HepG2 (cell line): ENCODE results near the gene RHBDD2. TPM values are rescaled to one million over a fixed set of nuclear protein-coding genes. Genes with fewer than 3 reads are reported as not detected.

Experiments
- ATM ChIP-seq: fragments of 450-650 bp; IDR thresholded peaks from 2 replicates; pipeline ENCODE4 v1.7.1; 2017; ENCODE audit warnings: mild to moderate bottlenecking, borderline replicate concordance
- CSRNP1 ChIP-seq: sonication (generic); formaldehyde crosslinking; IDR thresholded peaks from 2 replicates; pipeline ENCODE4 v1.8.1; 2023; ENCODE audit warnings: mild to moderate bottlenecking, missing genetic modification reagents
- DR1 ChIP-seq: sonication (generic); formaldehyde crosslinking; IDR thresholded peaks from 2 replicates; pipeline ENCODE4 v1.8.0; 2021; ENCODE audit warnings: mild to moderate bottlenecking, missing genetic modification reagents, inconsistent platforms
- EZH2 ChIP-seq: conservative IDR thresholded peaks from 2 replicates; pipeline ENCODE4 v1.6.1; 2012; ENCODE audit warnings: mild to moderate bottlenecking, low read depth, low read length, moderate library complexity
- HOXA5 ChIP-seq: sonication (generic); formaldehyde crosslinking; IDR thresholded peaks from 2 replicates; pipeline ENCODE4 v1.4.0; 2020; ENCODE audit warnings: missing genetic modification reagents
- MEIS1 ChIP-seq: sonication (generic); formaldehyde crosslinking; IDR thresholded peaks from 2 replicates; pipeline ENCODE4 v1.9.0; 2021; ENCODE audit warnings: mild to moderate bottlenecking, missing genetic modification reagents, moderate library complexity, borderline replicate concordance
- STAT6 ChIP-seq: sonication (generic); formaldehyde crosslinking; IDR thresholded peaks from 2 replicates; pipeline ENCODE4 v1.4.0; 2020; ENCODE audit warnings: missing genetic modification reagents, mild to moderate bottlenecking, borderline replicate concordance
- ZBTB39 ChIP-seq: sonication (generic); formaldehyde crosslinking; IDR thresholded peaks from 2 replicates; pipeline ENCODE4 v1.5.0; 2020; ENCODE audit warnings: missing genetic modification reagents
- ZBTB42 ChIP-seq: sonication (generic); formaldehyde crosslinking; IDR thresholded peaks from 2 replicates; pipeline ENCODE4 v1.5.0; 2020; ENCODE audit warnings: mild to moderate bottlenecking, missing genetic modification reagents
- ZBTB7A ChIP-seq: sonication (generic); formaldehyde crosslinking; IDR thresholded peaks from 2 replicates; pipeline ENCODE4 v1.8.0; 2022; ENCODE audit warnings: mild to moderate bottlenecking, missing genetic modification reagents
- ZMAT3 ChIP-seq: sonication (generic); formaldehyde crosslinking; conservative IDR thresholded peaks from 2 replicates; pipeline ENCODE4 v1.7.0; 2021; ENCODE audit warnings: missing genetic modification reagents
- ZNF503 ChIP-seq: sonication (generic); formaldehyde crosslinking; IDR thresholded peaks from 2 replicates; pipeline ENCODE4 v1.4.0; 2020; ENCODE audit warnings: missing genetic modification reagents
- ZNF709 ChIP-seq: sonication (generic); formaldehyde crosslinking; IDR thresholded peaks from 2 replicates; pipeline ENCODE4 v1.5.0; 2020; ENCODE audit warnings: mild to moderate bottlenecking, missing genetic modification reagents
- ZNF720 ChIP-seq: sonication (generic); formaldehyde crosslinking; IDR thresholded peaks from 2 replicates; pipeline ENCODE4 v1.4.0; 2020; ENCODE audit warnings: missing genetic modification reagents
- ZNF780A ChIP-seq: sonication (generic); formaldehyde crosslinking; IDR thresholded peaks from 2 replicates; pipeline ENCODE4 v1.8.0; 2022; ENCODE audit warnings: mild to moderate bottlenecking, missing genetic modification reagents, moderate library complexity
- polyA plus RNA-seq, 8 experiments: library from polyadenylated mRNA; depleted of rRNA in 3 of 8; stranded (reverse) in 7 of 8; unstranded in 1 of 8; fragments of >200 nt; fragmentation: Illumina TruSeq in 4 of 8; extraction: Trizol in 4 of 8; gene quantifications; 2 replicates each; pipeline versions ENCODE4 v1.2.1 to v1.2.3, GENCODE V29; 2011 to 2016; ENCODE audit warnings: low read depth in 4 of 8, missing spikeins in 1 of 8, mixed read lengths in 1 of 8; ENCODE audit not compliant: insufficient read depth in 1 of 8
- total RNA-seq, 5 experiments: library from RNA; depleted of rRNA; stranded (reverse); fragments of >200 nt; fragmentation: Illumina TruSeq; extraction: Trizol; gene quantifications; 2 replicates each; pipeline ENCODE4 v1.2.3, GENCODE V29; 2016; ENCODE audit warnings: low read depth in 1 of 5

The RHBDD2 gene
- total and polyA plus RNA-seq, 2 of the 13 experiments (the other 11 are each of a cell fraction or from before 2014, with no cell fraction given) = 23.1 to 26.4 TPM

- TF ChIP-seq ATM (peak; percentile 96; the same call in 1 of the 2 replicates), DR1 (CRISPR knock-in tag) (no peak), HOXA5 (CRISPR knock-in tag) (peak; percentile 21; the same call in 1 of the 2 replicates), ZMAT3 (CRISPR knock-in tag) (no peak), ZNF780A (CRISPR knock-in tag) (no peak), MEIS1 (CRISPR knock-in tag) (no peak), ZNF709 (CRISPR knock-in tag) (0 out of 2 replicates have a peak, but pooled peaks have one; percentile 35), ZBTB39 (CRISPR knock-in tag) (no peak), ZBTB42 (CRISPR knock-in tag) (no peak), ZNF720 (CRISPR knock-in tag) (no peak), ZBTB7A (CRISPR knock-in tag) (no peak), STAT6 (peak; percentile 81), CSRNP1 (CRISPR knock-in tag) (no peak), ZNF503 (CRISPR knock-in tag) (peak; percentile 65), EZH2 (no peak)
Measured at GRCh38 chr7:75906991-75907667, 28.3 kb downstream of the RHBDD2 start (continued).
